Lung (tissue), 12 donors: ENCODE data around the gene TEF. TPM values are rescaled to one million over a fixed set of nuclear protein-coding genes. Genes with fewer than 3 reads are reported as not detected.

Source experiments
- ATAC-seq: fragments of 200-7000 bp; cut with Tn5 transposase; one replicate; pipeline ENCODE4 v1.9.1; 2020; ENCODE audit warnings: moderate number of reproducible peaks; ENCODE audit not compliant: insufficient read depth, low FRiP score
- DNase-seq, 3 donors: peaks; one replicate each; pipeline ENCODE4 v3.0.0-alpha.2; 2013 to 2017
- H3K27ac ChIP-seq, 2 donors: one replicate each; pipeline ENCODE4 v1.5.1; 2013; ENCODE audit warnings: mild to moderate bottlenecking in 2 of 2, moderate library complexity in 2 of 2, control low read depth in 1 of 2, inconsistent platforms in 1 of 2, low read depth in 1 of 2, low read length in 1 of 2
- H3K27me3 ChIP-seq, 3 donors: one replicate each; pipeline ENCODE4 v1.5.1; 2013; ENCODE audit warnings: low read length in 2 of 3; ENCODE audit not compliant: control insufficient read depth in 3 of 3, insufficient read depth in 3 of 3
- H3K36me3 ChIP-seq, 4 donors: one replicate each; pipeline ENCODE4 v1.5.1; 2013; ENCODE audit warnings: low read length in 4 of 4, mild to moderate bottlenecking in 1 of 4, moderate library complexity in 1 of 4; ENCODE audit not compliant: control insufficient read depth in 4 of 4, insufficient read depth in 4 of 4
- H3K4me1 ChIP-seq, 5 donors: one replicate each; pipeline ENCODE4 v1.5.1; 2013; ENCODE audit warnings: low read length in 5 of 5, mild to moderate bottlenecking in 2 of 5, moderate library complexity in 1 of 5; ENCODE audit not compliant: control insufficient read depth in 5 of 5, insufficient read depth in 5 of 5
- H3K4me3 ChIP-seq: one replicate; pipeline ENCODE4 v1.5.1; 2013; ENCODE audit warnings: mild to moderate bottlenecking, control low read depth, moderate library complexity
- H3K9ac ChIP-seq, 2 donors: one replicate each; pipeline ENCODE4 v1.5.1; 2013; ENCODE audit warnings: low read length in 2 of 2, control low read depth in 1 of 2; ENCODE audit not compliant: insufficient read depth in 1 of 2
- H3K9me3 ChIP-seq, 4 donors: one replicate each; pipeline ENCODE4 v1.5.1; 2013; ENCODE audit warnings: low read length in 3 of 4, mild to moderate bottlenecking in 1 of 4, moderate library complexity in 1 of 4; ENCODE audit not compliant: control insufficient read depth in 4 of 4, insufficient read depth in 3 of 4
- WGBS, 2 donors: extraction: QIAGEN DNeasy Blood & Tissue Kit; methylation state at CpG; one replicate each; pipeline ENCODE4 v1.1.7; 2013; 5-methylcytosine and 5-hydroxymethylcytosine counted together
- polyA plus RNA-seq, 2 donors: library from polyadenylated mRNA; stranded (reverse); fragments of 200-250 nt; gene quantifications; one replicate each; pipeline ENCODE4 v1.2.1, GENCODE V29; 2013
- total RNA-seq, 2 donors: library from RNA; depleted of rRNA in 1 of 2; stranded (reverse); fragments of >200 nt in 1 of 2; gene quantifications; one replicate each; pipeline ENCODE4 v1.2.1, GENCODE V29; 2014 to 2021
- TF ChIP-seq, protein P1 (sequence below): IDR thresholded peaks from 2 replicates; pipeline ENCODE4 v1.5.1; 2012; ENCODE audit warnings: mild to moderate bottlenecking; ENCODE audit errors: control extremely low read depth, extremely low read depth
- donor health status: control.
- donor health status: control.
- donor health status: Bipolar disorder and iron deficiency.
- donor health status: healthy.
- donor health status: DM: yes; HTN: yes; CAD: no.

Gene TEF
- total and polyA plus RNA-seq, 4 donors, result 6.4 to 23.8 (median 14.1) TPM

DNA sequence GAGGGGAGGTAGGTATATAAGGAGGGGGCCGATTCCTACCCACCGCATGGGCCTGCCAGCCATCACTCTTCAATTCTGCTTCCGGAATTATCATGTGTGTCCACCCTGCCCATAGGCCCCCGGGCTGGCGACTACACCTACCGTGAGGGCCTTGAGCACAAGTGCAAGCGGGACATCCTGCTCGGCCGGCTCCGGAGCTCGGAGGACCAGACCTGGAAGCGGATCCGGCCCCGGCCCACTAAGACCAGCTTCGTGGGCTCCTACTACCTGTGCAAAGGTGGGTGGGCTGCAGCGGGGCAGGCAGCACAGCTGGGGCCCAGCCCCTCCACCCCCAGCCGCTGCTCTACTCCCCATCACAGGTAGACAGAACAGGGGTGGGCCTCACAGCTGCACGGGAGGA is 38.4 kb upstream of the TEF start:
- Histone ChIP-seq H3K4me1 (no peaks in the 10 kb centered on the region), H3K36me3 (peaks cover 17 to 77% (median 30%) of the 10 kb centered on the region in 4 donors), H3K4me3 (no peak overlapping the region), H3K27ac (no peak overlapping the region), H3K27me3 (no peaks in the 10 kb centered on the region), H3K9me3 (no peaks in the 10 kb centered on the region), H3K9ac (no peak overlapping the region)
- ATAC-seq, result no peak
- no peak for DNase-seq
- TF ChIP-seq, protein P1, sequence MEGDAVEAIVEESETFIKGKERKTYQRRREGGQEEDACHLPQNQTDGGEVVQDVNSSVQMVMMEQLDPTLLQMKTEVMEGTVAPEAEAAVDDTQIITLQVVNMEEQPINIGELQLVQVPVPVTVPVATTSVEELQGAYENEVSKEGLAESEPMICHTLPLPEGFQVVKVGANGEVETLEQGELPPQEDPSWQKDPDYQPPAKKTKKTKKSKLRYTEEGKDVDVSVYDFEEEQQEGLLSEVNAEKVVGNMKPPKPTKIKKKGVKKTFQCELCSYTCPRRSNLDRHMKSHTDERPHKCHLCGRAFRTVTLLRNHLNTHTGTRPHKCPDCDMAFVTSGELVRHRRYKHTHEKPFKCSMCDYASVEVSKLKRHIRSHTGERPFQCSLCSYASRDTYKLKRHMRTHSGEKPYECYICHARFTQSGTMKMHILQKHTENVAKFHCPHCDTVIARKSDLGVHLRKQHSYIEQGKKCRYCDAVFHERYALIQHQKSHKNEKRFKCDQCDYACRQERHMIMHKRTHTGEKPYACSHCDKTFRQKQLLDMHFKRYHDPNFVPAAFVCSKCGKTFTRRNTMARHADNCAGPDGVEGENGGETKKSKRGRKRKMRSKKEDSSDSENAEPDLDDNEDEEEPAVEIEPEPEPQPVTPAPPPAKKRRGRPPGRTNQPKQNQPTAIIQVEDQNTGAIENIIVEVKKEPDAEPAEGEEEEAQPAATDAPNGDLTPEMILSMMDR, result no peak
- WGBS, 2 donors, result 96 to 98% methylated on average over 18 of the region's 18 CpGs

DNA sequence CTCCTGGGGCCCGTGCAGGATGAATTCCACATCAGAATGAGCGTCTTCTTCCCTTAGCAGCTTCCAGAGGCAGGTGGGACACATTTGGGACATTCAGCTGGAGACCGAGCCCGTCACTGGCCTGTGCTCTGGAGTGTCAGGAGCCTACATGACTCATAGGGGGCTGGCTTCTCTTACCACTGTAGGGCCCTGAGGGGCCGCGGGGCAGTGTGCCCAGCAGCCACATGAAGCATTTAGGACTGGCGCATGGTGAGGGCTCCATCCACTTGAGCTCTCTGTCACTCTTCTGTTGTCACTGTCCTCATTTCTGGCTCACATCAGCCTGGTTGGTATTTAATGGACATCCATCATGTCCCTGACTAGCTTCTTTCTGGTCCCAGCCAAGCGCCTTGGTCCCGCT is 38.0 kb upstream of the TEF start:
- 96 to 99% methylated on average over 9 of the region's 9 CpGs for WGBS, 2 donors
- peaks cover 18 to 79% (median 32%) of the 10 kb centered on the region in 4 donors for H3K36me3 ChIP-seq
- no peak overlapping the region for H3K9ac ChIP-seq
- DNase-seq, result no peak
- H3K4me3 ChIP-seq, result no peak overlapping the region
- H3K27ac ChIP-seq, result no peak overlapping the region
- no peaks in the 10 kb centered on the region for H3K9me3 ChIP-seq
- ATAC-seq, result no peak
- H3K27me3 ChIP-seq, result no peaks in the 10 kb centered on the region
- no peaks in the 10 kb centered on the region for H3K4me1 ChIP-seq
- TF ChIP-seq, protein P1, result no peak

DNA sequence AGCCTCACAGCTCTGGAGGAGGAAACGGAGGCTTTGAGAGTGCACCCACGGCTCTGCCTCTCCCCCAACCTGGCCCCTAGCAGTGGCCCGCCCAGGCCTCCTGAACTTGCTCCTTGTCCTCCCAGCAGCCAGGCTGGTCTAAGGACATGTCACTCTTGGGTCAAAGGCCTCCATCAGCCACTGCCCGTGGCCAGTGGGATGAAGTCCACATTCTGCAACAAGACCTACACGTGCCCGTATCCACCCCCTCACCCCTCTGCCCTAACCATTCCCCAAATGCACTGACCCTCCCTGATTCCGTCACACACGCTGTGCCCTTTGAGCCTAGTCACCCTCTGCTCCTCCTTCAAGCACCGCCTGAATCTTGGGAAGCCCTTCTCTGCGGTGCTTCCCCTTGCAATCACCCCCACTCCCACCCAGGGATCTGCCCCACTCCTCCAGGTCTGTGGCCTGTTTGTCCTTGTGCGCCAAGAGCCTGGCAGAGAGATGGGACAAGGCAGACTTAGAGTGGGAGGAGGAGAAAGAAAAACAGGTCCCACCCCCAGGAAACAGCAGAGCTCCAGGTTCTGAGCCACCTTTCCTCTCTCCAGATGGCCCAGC is 37.5 kb upstream of the TEF start:
- TF ChIP-seq, protein P1, result no peak
- H3K27me3 ChIP-seq, result no peaks in the 10 kb centered on the region
- ATAC-seq (no peak), DNase-seq (no peak)
- no peak overlapping the region for H3K27ac ChIP-seq
- H3K9me3 ChIP-seq, result no peaks in the 10 kb centered on the region
- H3K9ac ChIP-seq, result no peak overlapping the region
- 90% methylated on average over 11 of the region's 11 CpGs for WGBS, 2 donors
- no peak overlapping the region for H3K4me3 ChIP-seq
- H3K36me3 ChIP-seq, result peaks cover 21 to 80% (median 35%) of the 10 kb centered on the region in 4 donors
- no peaks in the 10 kb centered on the region for H3K4me1 ChIP-seq

DNA sequence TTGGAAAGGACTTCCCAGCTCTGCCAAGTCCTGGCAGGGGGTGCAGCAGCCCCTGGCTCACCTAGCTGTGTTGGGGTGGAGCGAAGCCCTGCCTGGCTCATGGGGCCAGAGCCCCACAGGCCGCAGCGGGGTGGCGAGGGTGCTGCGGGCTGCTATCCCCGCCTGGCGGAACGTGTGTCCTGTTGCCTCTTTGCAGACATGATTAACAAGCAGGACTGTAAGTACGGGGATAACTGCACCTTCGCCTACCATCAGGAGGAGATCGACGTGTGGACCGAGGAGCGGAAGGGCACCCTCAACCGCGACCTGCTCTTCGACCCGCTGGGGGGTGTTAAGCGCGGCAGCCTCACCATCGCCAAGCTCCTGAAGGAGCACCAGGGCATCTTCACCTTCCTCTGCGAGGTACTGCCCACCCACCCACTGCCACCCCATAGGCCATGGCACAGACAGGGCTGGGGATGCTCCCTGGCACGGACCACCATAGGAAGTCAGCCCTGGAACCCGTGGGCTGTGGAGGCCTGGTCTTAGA is 35.9 kb upstream of the TEF start:
- TF ChIP-seq, protein P1, result no peak
- DNase-seq (no peak), ATAC-seq (no peak)
- 96 to 97% methylated on average over 24 of the region's 24 CpGs for WGBS, 2 donors
- Histone ChIP-seq H3K27me3 (no peaks in the 10 kb centered on the region), H3K4me1 (peaks cover 0 to 3% (median 0%) of the 10 kb centered on the region in 5 donors), H3K4me3 (no peak overlapping the region), H3K9ac (no peak overlapping the region), H3K9me3 (no peaks in the 10 kb centered on the region), H3K36me3 (peaks cover 34 to 76% (median 44%) of the 10 kb centered on the region in 4 donors), H3K27ac (no peak overlapping the region)
